Endodermal cell (in vitro differentiated cells): ENCODE results near the gene CTIF. TPM values are rescaled to one million over a fixed set of nuclear protein-coding genes. Genes with fewer than 3 reads are reported as not detected.

ENCODE experiments used
- DNase-seq: peaks from one replicate; pipeline ENCODE4 v3.0.0-alpha.2; 2017
- H3K27ac ChIP-seq: 2 replicates; pipeline ENCODE4 v1.5.1; 2013; ENCODE audit warnings: mild to moderate bottlenecking, low read depth, low read length, moderate library complexity
- H3K27me3 ChIP-seq: 2 replicates; pipeline ENCODE4 v1.6.1; 2013; ENCODE audit warnings: mild to moderate bottlenecking, low read length, moderate library complexity; ENCODE audit not compliant: insufficient read depth, control insufficient read depth, poor library complexity, severe bottlenecking
- H3K36me3 ChIP-seq: 2 replicates; pipeline ENCODE4 v1.7.0; 2013; ENCODE audit warnings: mild to moderate bottlenecking, low read length, moderate library complexity; ENCODE audit not compliant: control insufficient read depth, insufficient read depth
- H3K4me1 ChIP-seq: one replicate; pipeline ENCODE4 v1.7.0; 2013; ENCODE audit warnings: low read length; ENCODE audit not compliant: control insufficient read depth, insufficient read depth
- H3K4me3 ChIP-seq: 2 replicates; pipeline ENCODE4 v1.5.1; 2013; ENCODE audit warnings: mild to moderate bottlenecking, low read length, moderate library complexity
- H3K9ac ChIP-seq: 2 replicates; pipeline ENCODE4 v1.6.1; 2013; ENCODE audit warnings: mild to moderate bottlenecking, low read length, moderate library complexity; ENCODE audit not compliant: poor library complexity, severe bottlenecking; ENCODE audit errors: extremely low read depth
- H3K9me3 ChIP-seq: 2 replicates; pipeline ENCODE4 v1.6.1; 2013; ENCODE audit warnings: mild to moderate bottlenecking, low read length, moderate library complexity; ENCODE audit not compliant: control insufficient read depth
- H3K27ac Mint-ChIP-seq: 2 replicates; pipeline ENCODE4 v1.8.0; 2020; ENCODE audit warnings: mixed read lengths
- H3K27me3 Mint-ChIP-seq: 2 replicates; pipeline ENCODE4 v1.8.0; 2021; ENCODE audit warnings: mild to moderate bottlenecking, mixed read lengths; ENCODE audit not compliant: insufficient read depth
- H3K36me3 Mint-ChIP-seq: 2 replicates; pipeline ENCODE4 v1.8.0; 2020; ENCODE audit warnings: low read depth, mixed read lengths
- H3K4me1 Mint-ChIP-seq: 2 replicates; pipeline ENCODE4 v1.8.0; 2020; ENCODE audit warnings: mixed read lengths
- H3K4me3 Mint-ChIP-seq: 2 replicates; pipeline ENCODE4 v1.8.0; 2020; ENCODE audit warnings: mild to moderate bottlenecking, moderate library complexity, mixed read lengths
- H3K9me3 Mint-ChIP-seq: 2 replicates; pipeline ENCODE4 v1.8.0; 2020; ENCODE audit warnings: mild to moderate bottlenecking, mixed read lengths
- WGBS, 2 experiments: methylation state at CpG; one replicate each; pipeline versions ENCODE4 v1.1.5 to v1.1.7; 2013; ENCODE audit warnings: missing lambda C conversion rate in 2 of 2, mixed read lengths in 1 of 2; ENCODE audit not compliant: insufficient coverage in 1 of 2, insufficient read length in 1 of 2; 5-methylcytosine and 5-hydroxymethylcytosine counted together
- total RNA-seq, 2 donors: library from RNA; stranded (reverse); fragmentation: NEBNext Ultra II Directional in 1 of 2; extraction: Animal tissue kit (Norgen Biotek cat#: 25700) in 1 of 2; gene quantifications; 2 replicates in 1 of 2; 3 replicates in 1 of 2; pipeline ENCODE4 v1.2.1, GENCODE V29; 2021
- TF ChIP-seq, protein P1 (sequence below): fragments of 200-600 bp; sonication (generic); conservative IDR thresholded peaks from 2 replicates; pipeline ENCODE4 v1.5.0; 2021; ENCODE audit warnings: antibody characterized with exemption, mild to moderate bottlenecking

Gene CTIF
- total RNA-seq, 2 donors from 2014 or later = 33.8 to 41.6 TPM

- TF ChIP-seq, protein P1, sequence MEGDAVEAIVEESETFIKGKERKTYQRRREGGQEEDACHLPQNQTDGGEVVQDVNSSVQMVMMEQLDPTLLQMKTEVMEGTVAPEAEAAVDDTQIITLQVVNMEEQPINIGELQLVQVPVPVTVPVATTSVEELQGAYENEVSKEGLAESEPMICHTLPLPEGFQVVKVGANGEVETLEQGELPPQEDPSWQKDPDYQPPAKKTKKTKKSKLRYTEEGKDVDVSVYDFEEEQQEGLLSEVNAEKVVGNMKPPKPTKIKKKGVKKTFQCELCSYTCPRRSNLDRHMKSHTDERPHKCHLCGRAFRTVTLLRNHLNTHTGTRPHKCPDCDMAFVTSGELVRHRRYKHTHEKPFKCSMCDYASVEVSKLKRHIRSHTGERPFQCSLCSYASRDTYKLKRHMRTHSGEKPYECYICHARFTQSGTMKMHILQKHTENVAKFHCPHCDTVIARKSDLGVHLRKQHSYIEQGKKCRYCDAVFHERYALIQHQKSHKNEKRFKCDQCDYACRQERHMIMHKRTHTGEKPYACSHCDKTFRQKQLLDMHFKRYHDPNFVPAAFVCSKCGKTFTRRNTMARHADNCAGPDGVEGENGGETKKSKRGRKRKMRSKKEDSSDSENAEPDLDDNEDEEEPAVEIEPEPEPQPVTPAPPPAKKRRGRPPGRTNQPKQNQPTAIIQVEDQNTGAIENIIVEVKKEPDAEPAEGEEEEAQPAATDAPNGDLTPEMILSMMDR = no peak
- Mint-ChIP-seq H3K27ac (no peak overlapping the region), H3K27me3 (no peaks in the 10 kb centered on the region), H3K4me3 (no peak overlapping the region), H3K4me1 (no peaks in the 10 kb centered on the region), H3K9me3 (no peaks in the 10 kb centered on the region), H3K36me3 (peaks cover 8% of the 10 kb centered on the region)
- H3K27ac ChIP-seq = no peak overlapping the region
- DNase-seq = no peak
- H3K9me3 ChIP-seq = no peaks in the 10 kb centered on the region
- H3K4me1 ChIP-seq = no peaks in the 10 kb centered on the region
- H3K9ac ChIP-seq = no peak overlapping the region
- no peak overlapping the region for H3K4me3 ChIP-seq
- 86 to 96% methylated on average over 4 to 9 of the region's 9 CpGs for WGBS, 2 experiments
- peaks cover 7% of the 10 kb centered on the region for H3K36me3 ChIP-seq
- no peaks in the 10 kb centered on the region for H3K27me3 ChIP-seq
Measured at GRCh38 chr18:48636436-48636835, 97.6 kb downstream of the CTIF start.

DNA sequence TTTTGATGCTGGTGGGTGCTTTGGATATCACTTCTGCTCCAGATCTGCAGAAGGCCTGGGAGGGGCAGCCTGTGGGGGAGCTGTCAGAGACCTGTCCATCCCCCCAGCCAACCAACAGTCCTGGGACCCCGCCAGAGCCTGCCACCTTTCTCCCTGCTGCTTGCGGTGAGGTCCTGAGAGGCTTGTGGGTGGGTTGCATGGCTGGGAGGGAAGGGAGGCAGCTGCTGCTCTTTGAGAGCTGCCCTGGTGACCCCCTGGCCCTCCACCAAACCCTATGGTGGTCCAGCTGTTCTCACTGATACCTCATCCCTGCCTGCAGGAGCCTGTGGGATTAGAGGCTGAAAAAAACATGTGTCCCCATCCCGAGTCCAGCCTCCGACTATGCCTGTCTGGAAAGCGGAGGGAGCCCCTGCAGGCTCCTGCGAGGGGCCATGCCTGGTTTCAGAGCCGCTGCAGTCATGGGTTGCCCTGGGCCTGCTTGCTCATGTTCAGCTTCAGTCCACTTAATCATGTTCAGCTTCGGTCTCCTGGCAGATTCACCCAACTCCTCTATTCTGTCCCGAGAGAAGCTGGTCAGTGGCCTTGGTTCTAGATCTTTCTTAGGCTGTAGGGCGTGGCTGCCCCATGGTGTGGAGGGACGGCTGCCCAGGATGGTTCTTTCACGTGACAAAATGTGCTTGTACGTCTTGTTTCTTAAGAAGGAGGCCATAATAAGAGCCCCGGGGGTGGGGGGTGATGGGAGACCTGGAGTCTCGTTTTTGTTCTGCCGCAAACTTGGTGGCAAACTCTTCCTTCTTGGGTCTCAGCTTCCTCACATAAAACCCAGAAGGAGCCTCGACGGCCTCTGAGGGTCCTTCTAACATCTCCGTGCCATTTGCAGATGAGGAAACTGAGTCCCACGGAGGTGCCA lies 98.5 kb downstream of the CTIF start:
- Mint-ChIP-seq H3K4me3 (no peak overlapping the region), H3K9me3 (peaks cover 3% of the 10 kb centered on the region), H3K36me3 (peaks cover 9% of the 10 kb centered on the region), H3K27ac (no peak overlapping the region), H3K27me3 (no peaks in the 10 kb centered on the region), H3K4me1 (no peaks in the 10 kb centered on the region)
- peaks cover 14% of the 10 kb centered on the region for H3K36me3 ChIP-seq
- TF ChIP-seq, protein P1 = no peak
- H3K27me3 ChIP-seq = no peaks in the 10 kb centered on the region
- no peak overlapping the region for H3K9ac ChIP-seq
- no peak overlapping the region for H3K4me3 ChIP-seq
- no peak for DNase-seq
- 87 to 88% methylated on average over 11 to 20 of the region's 20 CpGs for WGBS, 2 experiments
- H3K9me3 ChIP-seq = peaks cover 4% of the 10 kb centered on the region
- H3K4me1 ChIP-seq = no peaks in the 10 kb centered on the region
- H3K27ac ChIP-seq = no peak overlapping the region

DNA sequence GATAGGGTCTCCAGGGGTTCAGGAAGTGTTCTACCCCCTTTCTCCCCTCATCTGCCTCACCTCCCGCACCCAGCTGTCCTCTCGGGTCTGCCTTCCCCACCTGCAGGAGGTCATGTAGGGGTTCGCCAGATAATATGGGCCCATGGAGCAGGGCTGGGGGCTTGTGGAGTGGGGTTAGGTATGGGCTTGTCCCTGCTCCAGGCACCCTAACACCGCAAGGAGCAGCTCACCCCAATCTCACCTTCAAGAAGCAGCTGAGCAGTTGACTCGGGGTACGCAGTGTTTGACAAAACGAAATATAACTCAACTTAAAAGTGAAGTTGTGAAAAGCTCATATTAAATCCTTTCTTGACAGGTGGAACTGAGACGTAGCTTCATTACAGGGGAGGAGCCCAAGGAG lies 99.6 kb downstream of the CTIF start:
- TF ChIP-seq, protein P1 = no peak
- 91 to 98% methylated on average over 4 to 8 of the region's 8 CpGs for WGBS, 2 experiments
- Histone ChIP-seq H3K4me1 (no peaks in the 10 kb centered on the region), H3K27ac (no peak overlapping the region), H3K27me3 (no peaks in the 10 kb centered on the region), H3K4me3 (no peak overlapping the region), H3K36me3 (peaks cover 14% of the 10 kb centered on the region), H3K9me3 (peaks cover 9% of the 10 kb centered on the region), H3K9ac (no peak overlapping the region)
- H3K4me3 Mint-ChIP-seq = no peak overlapping the region
- no peaks in the 10 kb centered on the region for H3K4me1 Mint-ChIP-seq
- H3K27me3 Mint-ChIP-seq = no peaks in the 10 kb centered on the region
- H3K36me3 Mint-ChIP-seq = peaks cover 12% of the 10 kb centered on the region
- H3K9me3 Mint-ChIP-seq = peaks cover 7% of the 10 kb centered on the region
- no peak for DNase-seq
- H3K27ac Mint-ChIP-seq = no peak overlapping the region
